Smooth muscle cell (in vitro differentiated cells): ENCODE results near the gene PRDM15. TPM values are rescaled to one million over a fixed set of nuclear protein-coding genes. Genes with fewer than 3 reads are reported as not detected.

Source experiments
- DNase-seq: peaks from one replicate; lab custom pipeline; 2025; ENCODE audit not compliant: unreplicated experiment; lab: John Stamatoyannopoulos, UW
- H2AFZ ChIP-seq: fragments of 200-600 bp; sonication (generic); 2 replicates; pipeline ENCODE4 v1.6.0; 2016; ENCODE audit warnings: antibody characterized with exemption, low read depth, mild to moderate bottlenecking
- H3F3A ChIP-seq: fragments of 200-600 bp; sonication (generic); 2 replicates; pipeline ENCODE4 v1.6.0; 2017; ENCODE audit warnings: antibody characterized with exemption, low read depth
- H3K27ac ChIP-seq: fragments of 200-600 bp; sonication (generic); 2 replicates; pipeline ENCODE4 v1.5.1; 2016; ENCODE audit warnings: low read depth, mild to moderate bottlenecking
- H3K27me3 ChIP-seq: fragments of 200-600 bp; sonication (generic); 2 replicates; pipeline ENCODE4 v1.6.1; 2016; ENCODE audit warnings: low read depth, mild to moderate bottlenecking
- H3K36me3 ChIP-seq: fragments of 200-600 bp; sonication (generic); 2 replicates; pipeline ENCODE4 v1.5.1; 2016; ENCODE audit warnings: low read depth
- H3K4me1 ChIP-seq: fragments of 200-600 bp; sonication (generic); 2 replicates; pipeline ENCODE4 v1.5.1; 2016; ENCODE audit warnings: low read depth
- H3K4me2 ChIP-seq: fragments of 200-600 bp; sonication (generic); 2 replicates; pipeline ENCODE4 v1.6.0; 2016; ENCODE audit warnings: mild to moderate bottlenecking
- H3K4me3 ChIP-seq: fragments of 200-600 bp; sonication (generic); 2 replicates; pipeline ENCODE4 v1.5.1; 2016; ENCODE audit warnings: mild to moderate bottlenecking
- H3K79me2 ChIP-seq: fragments of 200-600 bp; sonication (generic); 2 replicates; pipeline ENCODE4 v1.6.0; 2016; ENCODE audit warnings: low read depth, mild to moderate bottlenecking
- H3K9ac ChIP-seq: fragments of 200-600 bp; sonication (generic); 2 replicates; pipeline ENCODE4 v1.6.0; 2016; ENCODE audit warnings: low read depth
- H3K9me3 ChIP-seq: fragments of 200-600 bp; sonication (generic); replicated peaks from 2 replicates; pipeline ENCODE4 v1.5.1; 2016; ENCODE audit warnings: low read depth
- H4K20me1 ChIP-seq: fragments of 200-600 bp; sonication (generic); 2 replicates; pipeline ENCODE4 v1.6.0; 2016; ENCODE audit warnings: low read depth
- WGBS: methylation state at CpG from one replicate; pipeline ENCODE4 v1.1.7; 2016; ENCODE audit warnings: low lambda C conversion rate; 5-methylcytosine and 5-hydroxymethylcytosine counted together
- polyA plus RNA-seq: library from polyadenylated mRNA; unstranded; fragments of >200 nt; fragmentation: Nextera tagmentation; extraction: Ambion mirVana; gene quantifications from 2 replicates; pipeline ENCODE4 v1.2.1, GENCODE V29; 2016
- total RNA-seq: library from RNA; depleted of rRNA; stranded (reverse); fragments of >200 nt; gene quantifications from 2 replicates; pipeline ENCODE4 v1.2.3, GENCODE V29; 2014
- TF ChIP-seq, protein P1 (sequence below): fragments of 200-600 bp; sonication (generic); IDR thresholded peaks from 2 replicates; pipeline ENCODE4 v1.5.1; 2017; ENCODE audit warnings: borderline replicate concordance, mild to moderate bottlenecking, antibody characterized with exemption; ENCODE audit not compliant: insufficient read depth, poor library complexity, severe bottlenecking

PRDM15 gene
- total and polyA plus RNA-seq, 2 experiments from 2014 or later = 2.0 to 6.8 TPM

DNA sequence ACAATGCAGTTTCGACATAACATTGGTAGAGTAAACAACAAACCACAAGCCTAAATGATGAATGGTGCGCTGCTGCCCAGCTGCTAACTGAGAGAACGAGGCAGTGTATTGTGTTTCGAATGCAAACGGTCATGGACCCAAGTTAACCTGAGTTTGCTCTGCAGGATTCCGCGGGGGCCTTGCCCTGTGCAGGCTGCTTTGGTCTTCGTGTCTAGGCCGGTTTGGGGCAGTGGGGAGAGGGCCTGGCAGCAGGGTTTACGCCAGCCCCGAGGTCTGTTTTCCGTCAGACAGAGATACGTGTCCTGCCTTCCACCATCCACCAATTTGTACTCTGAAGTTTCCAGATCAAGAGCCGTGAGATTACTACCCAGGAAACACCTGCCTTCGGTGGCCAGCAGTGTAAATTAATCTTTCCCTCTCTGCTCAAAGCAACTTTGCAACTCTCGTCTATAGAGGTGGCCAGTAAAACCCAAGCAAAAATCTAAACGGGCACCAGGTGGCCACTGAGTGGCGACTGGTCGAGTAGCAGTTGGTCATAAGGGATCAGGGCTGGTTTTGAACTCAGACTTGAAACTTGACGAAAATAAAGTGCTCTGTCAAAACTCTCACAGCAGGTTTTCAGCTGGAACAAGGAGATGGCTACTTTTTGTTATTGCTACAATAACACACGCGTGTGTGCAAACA, 6.3 kb upstream of the PRDM15 start:
- TF ChIP-seq, protein P1, sequence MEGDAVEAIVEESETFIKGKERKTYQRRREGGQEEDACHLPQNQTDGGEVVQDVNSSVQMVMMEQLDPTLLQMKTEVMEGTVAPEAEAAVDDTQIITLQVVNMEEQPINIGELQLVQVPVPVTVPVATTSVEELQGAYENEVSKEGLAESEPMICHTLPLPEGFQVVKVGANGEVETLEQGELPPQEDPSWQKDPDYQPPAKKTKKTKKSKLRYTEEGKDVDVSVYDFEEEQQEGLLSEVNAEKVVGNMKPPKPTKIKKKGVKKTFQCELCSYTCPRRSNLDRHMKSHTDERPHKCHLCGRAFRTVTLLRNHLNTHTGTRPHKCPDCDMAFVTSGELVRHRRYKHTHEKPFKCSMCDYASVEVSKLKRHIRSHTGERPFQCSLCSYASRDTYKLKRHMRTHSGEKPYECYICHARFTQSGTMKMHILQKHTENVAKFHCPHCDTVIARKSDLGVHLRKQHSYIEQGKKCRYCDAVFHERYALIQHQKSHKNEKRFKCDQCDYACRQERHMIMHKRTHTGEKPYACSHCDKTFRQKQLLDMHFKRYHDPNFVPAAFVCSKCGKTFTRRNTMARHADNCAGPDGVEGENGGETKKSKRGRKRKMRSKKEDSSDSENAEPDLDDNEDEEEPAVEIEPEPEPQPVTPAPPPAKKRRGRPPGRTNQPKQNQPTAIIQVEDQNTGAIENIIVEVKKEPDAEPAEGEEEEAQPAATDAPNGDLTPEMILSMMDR = no peak
- no peak overlapping the region for H2AFZ ChIP-seq
- H3K4me2 ChIP-seq = no peak overlapping the region
- no peaks in the 10 kb centered on the region for H3K4me1 ChIP-seq
- no peaks in the 10 kb centered on the region for H4K20me1 ChIP-seq
- H3K27me3 ChIP-seq = no peaks in the 10 kb centered on the region
- H3K79me2 ChIP-seq = no peaks in the 10 kb centered on the region
- no peak for DNase-seq
- H3K4me3 ChIP-seq = no peak overlapping the region
- WGBS = 78% methylated on average over 22 of the region's 22 CpGs
- no peaks in the 10 kb centered on the region for H3K9me3 ChIP-seq
- H3K9ac ChIP-seq = no peak overlapping the region
- no peak overlapping the region for H3K27ac ChIP-seq
- no peaks in the 10 kb centered on the region for H3K36me3 ChIP-seq
- H3F3A ChIP-seq = no peaks in the 10 kb centered on the region

DNA sequence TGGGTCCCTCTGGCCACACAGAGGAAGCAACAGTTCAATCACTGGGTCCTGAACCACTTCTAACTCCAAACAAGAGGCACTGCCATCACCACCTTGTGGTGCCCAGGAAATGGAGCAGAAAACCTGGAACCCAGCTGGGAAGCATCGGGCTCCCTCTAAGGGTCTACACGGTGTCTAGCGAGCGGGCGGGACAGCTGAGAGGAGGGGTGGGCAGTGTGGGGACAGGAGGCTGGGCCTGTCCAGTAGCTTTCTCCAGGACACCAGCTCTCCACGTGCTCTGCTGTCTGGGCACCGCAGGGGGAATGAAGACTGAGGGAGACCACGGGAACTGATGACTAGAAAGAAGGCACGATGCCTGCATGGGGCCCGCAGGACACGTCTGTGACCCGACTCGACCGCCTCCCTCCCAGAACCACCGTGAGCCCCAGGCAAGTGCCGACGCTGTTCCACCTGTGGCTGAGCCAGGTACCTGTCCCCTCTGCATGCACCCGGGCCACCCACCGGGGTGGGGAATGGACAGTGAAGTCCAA, 5.4 kb upstream of the PRDM15 start:
- no peak overlapping the region for H2AFZ ChIP-seq
- WGBS = 94% methylated on average over 16 of the region's 19 CpGs
- peaks cover 5% of the 10 kb centered on the region for H3K4me1 ChIP-seq
- no peaks in the 10 kb centered on the region for H3F3A ChIP-seq
- no peak overlapping the region for H3K27ac ChIP-seq
- TF ChIP-seq, protein P1 = no peak
- no peak overlapping the region for H3K4me3 ChIP-seq
- H3K36me3 ChIP-seq = no peaks in the 10 kb centered on the region
- no peak overlapping the region for H3K4me2 ChIP-seq
- DNase-seq = no peak
- no peak overlapping the region for H3K9ac ChIP-seq
- no peaks in the 10 kb centered on the region for H3K9me3 ChIP-seq
- no peaks in the 10 kb centered on the region for H3K79me2 ChIP-seq
- no peaks in the 10 kb centered on the region for H3K27me3 ChIP-seq
- H4K20me1 ChIP-seq = no peaks in the 10 kb centered on the region

DNA sequence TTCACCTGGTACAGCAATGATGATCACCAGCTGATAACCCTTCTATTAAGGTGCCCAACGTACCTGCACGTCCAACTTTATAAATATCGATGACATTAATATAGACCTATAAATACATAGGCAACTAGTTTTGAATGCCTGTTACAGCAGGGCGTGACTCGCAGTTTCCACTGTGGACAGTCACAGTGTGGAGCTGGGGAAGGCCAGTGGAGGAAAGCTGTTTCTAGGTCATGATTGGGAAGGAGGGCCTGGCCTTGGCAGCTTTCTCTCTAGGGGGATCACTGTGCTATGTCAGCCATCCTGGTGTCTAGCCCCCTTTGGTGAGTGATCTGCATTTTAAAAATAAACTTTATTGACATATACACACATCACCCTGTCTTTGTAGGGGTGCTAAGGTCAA, 4.4 kb upstream of the PRDM15 start:
- H3K79me2 ChIP-seq = no peaks in the 10 kb centered on the region
- H3F3A ChIP-seq = no peaks in the 10 kb centered on the region
- TF ChIP-seq, protein P1 = no peak
- no peak overlapping the region for H3K4me3 ChIP-seq
- no peaks in the 10 kb centered on the region for H4K20me1 ChIP-seq
- no peak overlapping the region for H3K27ac ChIP-seq
- H3K9ac ChIP-seq = no peak overlapping the region
- no peak overlapping the region for H3K4me2 ChIP-seq
- no peaks in the 10 kb centered on the region for H3K27me3 ChIP-seq
- WGBS = 96% methylated on average over 5 of the region's 5 CpGs
- DNase-seq = no peak
- H3K4me1 ChIP-seq = peaks cover 6% of the 10 kb centered on the region
- no peaks in the 10 kb centered on the region for H3K36me3 ChIP-seq
- no peaks in the 10 kb centered on the region for H3K9me3 ChIP-seq
- H2AFZ ChIP-seq = no peak overlapping the region

DNA sequence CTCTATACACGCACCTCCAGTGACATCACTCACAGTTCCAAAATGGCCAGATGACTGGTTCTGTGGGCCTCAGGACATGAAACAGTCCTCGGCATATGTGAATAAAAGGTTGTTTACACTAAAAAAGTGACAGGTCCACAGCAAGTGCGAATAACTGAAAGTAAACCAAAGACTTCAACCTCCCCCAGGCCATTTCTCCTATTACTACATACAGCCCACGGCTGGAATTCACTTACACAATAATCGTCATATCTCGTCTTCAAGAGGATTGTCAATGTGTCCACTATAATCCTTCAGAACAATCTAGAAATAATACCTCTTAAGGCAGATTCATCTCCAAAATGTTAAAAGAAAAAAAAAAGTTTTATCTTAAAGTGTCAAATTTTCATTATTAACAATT, 1.9 kb upstream of the PRDM15 start:
- Histone ChIP-seq H3F3A (no peaks in the 10 kb centered on the region), H3K4me1 (peaks cover 15% of the 10 kb centered on the region), H4K20me1 (no peaks in the 10 kb centered on the region), H3K27me3 (no peaks in the 10 kb centered on the region), H3K4me3 (no peak overlapping the region), H2AFZ (no peak overlapping the region), H3K36me3 (no peaks in the 10 kb centered on the region), H3K27ac (no peak overlapping the region), H3K4me2 (no peak overlapping the region), H3K9ac (no peak overlapping the region), H3K79me2 (peaks cover 5% of the 10 kb centered on the region), H3K9me3 (no peaks in the 10 kb centered on the region)
- WGBS = 95% methylated on average over 6 of the region's 6 CpGs
- no peak for DNase-seq
- TF ChIP-seq, protein P1 = no peak
